B cell (primary cell): ENCODE measurements around the gene ABI3BP. TPM values are rescaled to one million over a fixed set of nuclear protein-coding genes. Genes with fewer than 3 reads are reported as not detected.

Source experiments
- ATAC-seq: fragments of 200-7000 bp; cut with Tn5 transposase; one replicate; pipeline ENCODE4 v1.10.0; 2021; ENCODE audit warnings: low read depth, mild to moderate bottlenecking, moderate number of reproducible peaks, moderate library complexity
- CTCF ChIA-PET: fragments of 350-600 bp; sonication (Branson Sonifier 250); formaldehyde crosslinking; loops from one replicate; lab custom pipeline; 2021; ENCODE audit warnings: antibody characterized with exemption, inconsistent platforms; lab: Charles Lee
- POLR2A ChIA-PET: fragments of 350-600 bp; sonication (Branson Sonifier 250); formaldehyde crosslinking; loops from one replicate; lab custom pipeline; 2021; ENCODE audit warnings: antibody characterized with exemption; lab: Charles Lee
- DNase-seq: peaks from one replicate; pipeline ENCODE4 v3.0.0; 2013
- H2AFZ ChIP-seq: 2 replicates; pipeline ENCODE4 v1.6.1; 2012; ENCODE audit warnings: mild to moderate bottlenecking, low read depth, low read length; ENCODE audit not compliant: insufficient read depth, poor library complexity, severe bottlenecking
- H3K27ac ChIP-seq, 2 donors: 1 replicate in 1 of 2; 2 replicates in 1 of 2; pipeline ENCODE4 v1.5.1; 2012 to 2013; ENCODE audit warnings: low read length in 2 of 2, mild to moderate bottlenecking in 2 of 2, moderate library complexity in 1 of 2
- H3K27me3 ChIP-seq, 4 experiments: fragments of 200-600 bp in 1 of 4; sonication (generic) in 1 of 4; replicated peaks in 1 of 4; 1 replicate in 2 of 4; 2 replicates in 2 of 4; pipeline versions ENCODE4 v1.6.1 to v1.7.0; 2013 to 2016; ENCODE audit warnings: low read length in 3 of 4, mild to moderate bottlenecking in 2 of 4, mixed read lengths in 1 of 4, moderate library complexity in 1 of 4; ENCODE audit not compliant: insufficient read depth in 4 of 4, control insufficient read depth in 3 of 4; ENCODE audit errors: control extremely low read depth in 1 of 4
- H3K36me3 ChIP-seq, 2 experiments: replicated peaks in 1 of 2; 1 replicate in 1 of 2; 2 replicates in 1 of 2; pipeline versions ENCODE4 v1.6.1 to v1.7.1; 2013; ENCODE audit warnings: low read length in 1 of 2; ENCODE audit not compliant: insufficient read depth in 2 of 2, control insufficient read depth in 1 of 2; ENCODE audit errors: control extremely low read depth in 1 of 2, extremely low read depth in 1 of 2
- H3K4me1 ChIP-seq, 2 donors: fragments of 200-600 bp in 1 of 2; sonication (generic) in 1 of 2; 1 replicate in 1 of 2; 2 replicates in 1 of 2; pipeline versions ENCODE4 v1.5.1 to v1.6.1; 2013 to 2017; ENCODE audit warnings: low read length in 2 of 2; ENCODE audit not compliant: control insufficient read depth in 2 of 2, insufficient read depth in 2 of 2
- H3K4me2 ChIP-seq: replicated peaks from 2 replicates; pipeline ENCODE3; 2012; ENCODE audit warnings: mild to moderate bottlenecking, low read depth, low read length; ENCODE audit not compliant: poor library complexity, severe bottlenecking
- H3K4me3 ChIP-seq, 5 experiments: fragments of 200-600 bp in 1 of 5; sonication (generic) in 1 of 5; 1 replicate in 3 of 5; 2 replicates in 2 of 5; pipeline versions ENCODE4 v1.5.1 to v1.7.0; 2011 to 2016; ENCODE audit warnings: low read length in 4 of 5, mild to moderate bottlenecking in 4 of 5, low read depth in 2 of 5, control low read depth in 1 of 5, moderate library complexity in 1 of 5; ENCODE audit not compliant: insufficient read depth in 1 of 5; ENCODE audit errors: control extremely low read depth in 1 of 5, extremely low read depth in 1 of 5
- H3K79me2 ChIP-seq: fragments of 200-600 bp; sonication (generic); one replicate; pipeline ENCODE4 v1.6.0; 2016; ENCODE audit warnings: low read length; ENCODE audit not compliant: control insufficient read depth, insufficient read depth
- H3K9ac ChIP-seq: fragments of 200-600 bp; sonication (generic); 2 replicates; pipeline ENCODE4 v1.6.1; 2017; ENCODE audit warnings: mild to moderate bottlenecking, low read length, moderate library complexity
- H3K9me3 ChIP-seq, 3 donors: one replicate each; pipeline versions ENCODE4 v1.6.1 to v1.7.1; 2013; ENCODE audit warnings: low read length in 2 of 3; ENCODE audit not compliant: control insufficient read depth in 2 of 3, insufficient read depth in 1 of 3; ENCODE audit errors: control extremely low read depth in 1 of 3
- H4K20me1 ChIP-seq: 2 replicates; pipeline ENCODE4 v1.6.0; 2012; ENCODE audit warnings: mild to moderate bottlenecking, low read length; ENCODE audit not compliant: insufficient read depth, control insufficient read depth, poor library complexity, severe bottlenecking
- H3K27ac Mint-ChIP-seq: one replicate; pipeline ENCODE4 v1.8.0; 2021; ENCODE audit warnings: mixed read lengths
- H3K27me3 Mint-ChIP-seq: one replicate; pipeline ENCODE4 v1.8.0; 2021; ENCODE audit warnings: mixed read lengths
- H3K4me1 Mint-ChIP-seq: one replicate; pipeline ENCODE4 v1.8.0; 2021; ENCODE audit warnings: mixed read lengths
- H3K4me3 Mint-ChIP-seq: one replicate; pipeline ENCODE4 v1.8.0; 2021; ENCODE audit warnings: mixed read lengths
- H3K9me3 Mint-ChIP-seq: one replicate; pipeline ENCODE4 v1.8.0; 2022; ENCODE audit warnings: mixed read lengths; ENCODE audit not compliant: insufficient read depth
- CTCF ChIP-seq: fragments of 200-600 bp; IDR thresholded peaks from one replicate; pipeline ENCODE4 v1.8.0; 2022; ENCODE audit warnings: antibody characterized with exemption, mild to moderate bottlenecking
- EZH2 ChIP-seq: IDR thresholded peaks from 2 replicates; pipeline ENCODE4 v1.6.1; 2012; ENCODE audit warnings: borderline replicate concordance, low read depth, mild to moderate bottlenecking, moderate library complexity, low read length; ENCODE audit not compliant: insufficient read depth, poor library complexity, severe bottlenecking
- WGBS: methylation state at CpG from one replicate; pipeline ENCODE4 v1.1.5; 2013; ENCODE audit warnings: missing lambda C conversion rate; ENCODE audit not compliant: insufficient coverage; 5-methylcytosine and 5-hydroxymethylcytosine counted together
- intact Hi-C: fragments of 100-400 bp; cut with micrococcal nuclease; formaldehyde crosslinking; loops from one replicate; pipeline ENCODE4 v1.10.0; 2022
- polyA plus RNA-seq: library from polyadenylated mRNA; depleted of rRNA; stranded (reverse); fragments of >200 nt; gene quantifications from 2 replicates; pipeline ENCODE4 v1.2.3, GENCODE V29; 2012
- total RNA-seq, 2 donors: library from RNA; stranded (reverse); fragments of 120-200 nt in 1 of 2; gene quantifications; 1 replicate in 1 of 2; 2 replicates in 1 of 2; pipeline versions ENCODE4 v1.2.3 to v1.2.4, GENCODE V29; 2013 to 2022

ABI3BP gene
- total and polyA plus RNA-seq, 2 donors (not counting 1 experiment from before 2014, with no cell fraction given) = not detected

- H3K4me1 ChIP-seq = no peaks in the 10 kb centered on the region
- Mint-ChIP-seq H3K9me3 (no peaks in the 10 kb centered on the region), H3K4me1 (no peaks in the 10 kb centered on the region), H3K27ac (no peak overlapping the region), H3K27me3 (no peaks in the 10 kb centered on the region), H3K4me3 (no peak overlapping the region)
- no peak overlapping the region for H2AFZ ChIP-seq
- no peak overlapping the region for H3K9ac ChIP-seq
- TF ChIP-seq CTCF (no peak), EZH2 (no peak)
- ChIA-PET POLR2A (no interaction called here), CTCF (no interaction called here)
- H3K9me3 ChIP-seq = no peaks in the 10 kb centered on the region
- H4K20me1 ChIP-seq = no peaks in the 10 kb centered on the region
- ATAC-seq (no peak), DNase-seq (no peak)
- H3K4me3 ChIP-seq = no peak overlapping the region
- H3K27me3 ChIP-seq = no peaks in the 10 kb centered on the region
- intact Hi-C loops = no loop called here
- no CpG with 5 or more reads among the region's 1 CpG for WGBS
- no peaks in the 10 kb centered on the region for H3K36me3 ChIP-seq
- H3K27ac ChIP-seq = no peak overlapping the region
- H3K79me2 ChIP-seq = no peaks in the 10 kb centered on the region
- H3K4me2 ChIP-seq = no peak overlapping the region
These were observed 56.3 kb downstream of the ABI3BP start for GRCh38 chr3:100936931-100937330.

- H3K27me3 ChIP-seq = no peaks in the 10 kb centered on the region
- H3K4me2 ChIP-seq = no peak overlapping the region
- H3K27ac Mint-ChIP-seq = no peak overlapping the region
- DNase-seq = no peak
- H3K27me3 Mint-ChIP-seq = peaks cover 3% of the 10 kb centered on the region
- TF ChIP-seq CTCF = no peak
- no peak for TF ChIP-seq EZH2
- H2AFZ ChIP-seq = no peak overlapping the region
- H3K9ac ChIP-seq = no peak overlapping the region
- no peak for ATAC-seq
- H3K36me3 ChIP-seq = no peaks in the 10 kb centered on the region
- POLR2A ChIA-PET = no interaction called here
- H3K79me2 ChIP-seq = no peaks in the 10 kb centered on the region
- H3K9me3 ChIP-seq = no peaks in the 10 kb centered on the region
- no peak overlapping the region for H3K4me3 Mint-ChIP-seq
- intact Hi-C loops = no loop called here
- WGBS = 100% methylated on average over 1 of the region's 4 CpGs
- no peak overlapping the region for H3K27ac ChIP-seq
- H4K20me1 ChIP-seq = no peaks in the 10 kb centered on the region
- no peaks in the 10 kb centered on the region for H3K9me3 Mint-ChIP-seq
- no peak overlapping the region for H3K4me3 ChIP-seq
- CTCF ChIA-PET = no interaction called here
- H3K4me1 Mint-ChIP-seq = no peaks in the 10 kb centered on the region
- no peaks in the 10 kb centered on the region for H3K4me1 ChIP-seq
These were observed 60.7 kb downstream of the ABI3BP start for GRCh38 chr3:100932491-100932890.
